WTC11 (cell line): ENCODE measurements around the gene ZBTB12. TPM values are rescaled to one million over a fixed set of nuclear protein-coding genes. Genes with fewer than 3 reads are reported as not detected.

Experiments used
- ATAC-seq: fragments of 200-7000 bp; cut with Tn5 transposase; 2 replicates; pipeline ENCODE4 v1.10.0; 2021; ENCODE audit warnings: mild to moderate bottlenecking, moderate library complexity
- CTCF ChIA-PET: fragments of 300-600 bp; sonication (Branson Sonifier 250); formaldehyde crosslinking; loops from one replicate; lab custom pipeline; 2021; ENCODE audit warnings: antibody characterized with exemption; lab: Charles Lee
- POLR2A ChIA-PET: fragments of 350-600 bp; sonication (Branson Sonifier 250); formaldehyde crosslinking; loops from one replicate; lab custom pipeline; 2021; ENCODE audit warnings: antibody characterized with exemption; lab: Charles Lee
- DNase-seq: peaks from one replicate; pipeline ENCODE4 v3.0.0; 2021; ENCODE audit warnings: low spot score
- H3K27ac Mint-ChIP-seq: 2 replicates; pipeline ENCODE4 v1.8.0; 2021; ENCODE audit warnings: mixed read lengths
- H3K27me3 Mint-ChIP-seq: 2 replicates; pipeline ENCODE4 v1.8.0; 2021; ENCODE audit warnings: low read depth, mild to moderate bottlenecking, moderate library complexity, mixed read lengths
- H3K36me3 Mint-ChIP-seq: 2 replicates; pipeline ENCODE4 v1.8.0; 2021; ENCODE audit warnings: mixed read lengths
- H3K4me1 Mint-ChIP-seq: 2 replicates; pipeline ENCODE4 v1.8.0; 2022; ENCODE audit warnings: mixed read lengths
- H3K4me3 Mint-ChIP-seq: 2 replicates; pipeline ENCODE4 v1.8.0; 2021; ENCODE audit warnings: mild to moderate bottlenecking, moderate library complexity, mixed read lengths
- H3K9me3 Mint-ChIP-seq: 2 replicates; pipeline ENCODE4 v1.8.0; 2021; ENCODE audit warnings: mixed read lengths
- ATF3 ChIP-seq: sonication (generic); formaldehyde crosslinking; conservative IDR thresholded peaks from 2 replicates; pipeline ENCODE4 v1.8.1; 2022; ENCODE audit warnings: mild to moderate bottlenecking, missing genetic modification reagents
- ATF6 ChIP-seq: sonication (generic); formaldehyde crosslinking; IDR thresholded peaks from 2 replicates; pipeline ENCODE4 v1.8.1; 2023; ENCODE audit warnings: mild to moderate bottlenecking, missing genetic modification reagents
- CREB1 ChIP-seq: sonication (generic); formaldehyde crosslinking; IDR thresholded peaks from 2 replicates; pipeline ENCODE4 v1.8.0; 2023; ENCODE audit warnings: mild to moderate bottlenecking, missing genetic modification reagents
- CTCF ChIP-seq: fragments of 200-600 bp; IDR thresholded peaks from 2 replicates; pipeline ENCODE4 v1.8.0; 2022; ENCODE audit warnings: antibody characterized with exemption
- E2F5 ChIP-seq: sonication (generic); formaldehyde crosslinking; IDR thresholded peaks from 2 replicates; pipeline ENCODE4 v1.8.1; 2022; ENCODE audit warnings: mild to moderate bottlenecking, moderate library complexity, missing genetic modification reagents
- FOXJ3 ChIP-seq: sonication (generic); formaldehyde crosslinking; IDR thresholded peaks from 2 replicates; pipeline ENCODE4 v1.9.0; 2021; ENCODE audit warnings: missing genetic modification reagents, mild to moderate bottlenecking, borderline replicate concordance
- FOXK1 ChIP-seq: sonication (generic); formaldehyde crosslinking; IDR thresholded peaks from 2 replicates; pipeline ENCODE4 v1.8.0; 2022; ENCODE audit warnings: mild to moderate bottlenecking, moderate library complexity, missing genetic modification reagents
- GTF2I ChIP-seq: fragments of 250-450 bp; sonication (Bioruptor Pico); conservative IDR thresholded peaks from 2 replicates; pipeline ENCODE4 v1.4.0; 2021; ENCODE audit warnings: mild to moderate bottlenecking
- HMGA2 ChIP-seq: fragments of 250-450 bp; sonication (Bioruptor Pico); IDR thresholded peaks from 2 replicates; pipeline ENCODE4 v1.4.0; 2021; ENCODE audit warnings: mild to moderate bottlenecking, moderate library complexity
- JUN ChIP-seq: sonication (generic); formaldehyde crosslinking; IDR thresholded peaks from 2 replicates; pipeline ENCODE4 v1.8.0; 2023; ENCODE audit warnings: mild to moderate bottlenecking, missing genetic modification reagents
- MAX ChIP-seq: sonication (generic); formaldehyde crosslinking; IDR thresholded peaks from 2 replicates; pipeline ENCODE4 v1.8.0; 2022; ENCODE audit warnings: mild to moderate bottlenecking, missing genetic modification reagents
- MYBL2 ChIP-seq: sonication (generic); formaldehyde crosslinking; IDR thresholded peaks from 2 replicates; pipeline ENCODE4 v1.8.1; 2023; ENCODE audit warnings: mild to moderate bottlenecking, moderate library complexity, missing genetic modification reagents
- NFATC4 ChIP-seq: fragments of 250-450 bp; sonication (Bioruptor Pico); IDR thresholded peaks from 2 replicates; pipeline ENCODE4 v1.9.0; 2021; ENCODE audit warnings: mild to moderate bottlenecking
- NFYB ChIP-seq: sonication (generic); formaldehyde crosslinking; conservative IDR thresholded peaks from 2 replicates; pipeline ENCODE4 v1.8.0; 2022; ENCODE audit warnings: low read depth, missing genetic modification reagents
- USF2 ChIP-seq: sonication (generic); formaldehyde crosslinking; IDR thresholded peaks from 2 replicates; pipeline ENCODE4 v1.8.1; 2023; ENCODE audit warnings: mild to moderate bottlenecking, missing genetic modification reagents, moderate library complexity
- ZBTB43 ChIP-seq: sonication (generic); formaldehyde crosslinking; IDR thresholded peaks from 2 replicates; pipeline ENCODE4 v1.8.1; 2023; ENCODE audit warnings: mild to moderate bottlenecking, missing genetic modification reagents
- ZNF121 ChIP-seq: sonication (generic); formaldehyde crosslinking; IDR thresholded peaks from 2 replicates; pipeline ENCODE4 v1.8.0; 2023; ENCODE audit warnings: missing genetic modification reagents
- ZNF317 ChIP-seq: sonication (generic); formaldehyde crosslinking; IDR thresholded peaks from 2 replicates; pipeline ENCODE4 v1.8.1; 2023; ENCODE audit warnings: low read depth, mild to moderate bottlenecking, moderate library complexity, missing genetic modification reagents, borderline replicate concordance
- ZSCAN18 ChIP-seq: fragments of 250-450 bp; sonication (Bioruptor Pico); IDR thresholded peaks from 2 replicates; pipeline ENCODE4 v2.1.2; 2022; ENCODE audit warnings: mild to moderate bottlenecking, moderate library complexity
- total RNA-seq: library from RNA; stranded (reverse); gene quantifications from 3 replicates; pipeline ENCODE4 v1.2.3, GENCODE V29; 2021

ZBTB12 gene
- total RNA-seq, 1 experiment from 2014 or later = 24.0 TPM

- ATAC-seq (no peak), DNase-seq (no peak)
- Mint-ChIP-seq H3K9me3 (peaks cover 9% of the 10 kb centered on the region), H3K4me3 (no peak overlapping the region), H3K27ac (no peak overlapping the region), H3K36me3 (no peaks in the 10 kb centered on the region), H3K27me3 (peaks cover 20% of the 10 kb centered on the region), H3K4me1 (no peaks in the 10 kb centered on the region)
- POLR2A ChIA-PET = no interaction called here
- TF ChIP-seq ZNF121 = no peak
- no peak for TF ChIP-seq ZSCAN18 (CRISPR knock-in tag)
- TF ChIP-seq NFATC4 (CRISPR knock-in tag) = no peak
- no peak for TF ChIP-seq JUN (CRISPR knock-in tag)
- no peak for TF ChIP-seq FOXJ3 (CRISPR knock-in tag)
- no peak for TF ChIP-seq MAX (CRISPR knock-in tag)
- TF ChIP-seq USF2 = no peak
- TF ChIP-seq GTF2I (CRISPR knock-in tag) = no peak
- no peak for TF ChIP-seq ZNF317 (CRISPR knock-in tag)
- no peak for TF ChIP-seq HMGA2 (CRISPR knock-in tag)
- TF ChIP-seq ATF3 = no peak
- no peak for TF ChIP-seq CREB1 (CRISPR knock-in tag)
- no peak for TF ChIP-seq MYBL2 (CRISPR knock-in tag)
- no peak for TF ChIP-seq CTCF
- TF ChIP-seq NFYB (CRISPR knock-in tag) = no peak
- no peak for TF ChIP-seq FOXK1 (CRISPR knock-in tag)
- no peak for TF ChIP-seq ZBTB43 (CRISPR knock-in tag)
- no peak for TF ChIP-seq ATF6 (CRISPR knock-in tag)
- no peak for TF ChIP-seq E2F5
- CTCF ChIA-PET = interaction anchor here (1.7 kb wide), 1 partner anchor 24 kb away, joined by 5 read pairs; no protein-coding TSS in a partner anchor
Measured at GRCh38 chr6:31927863-31928671, 26.2 kb upstream of the ZBTB12 start.
